GM15510 (cell line): ENCODE measurements around the gene TULP4.

Source experiments
- POLR2A ChIP-seq: IDR thresholded peaks from 3 replicates; pipeline ENCODE4 v1.6.1; 2011; ENCODE audit warnings: borderline replicate concordance; ENCODE audit not compliant: insufficient read length; ENCODE audit errors: extremely low read depth

The TULP4 gene

GRCh38 chr6:158452191-158452590 lies 139.9 kb downstream of the TULP4 start:
- no peak for TF ChIP-seq POLR2A

- TF ChIP-seq POLR2A: no peak
These were observed 144.9 kb downstream of the TULP4 start for GRCh38 chr6:158457131-158457530.

GRCh38 chr6:158457616-158458278 lies 145.5 kb downstream of the TULP4 start:
- TF ChIP-seq POLR2A: no peak

- TF ChIP-seq POLR2A: no peak
These were observed 147.5 kb downstream of the TULP4 start for GRCh38 chr6:158459726-158460125.

GRCh38 chr6:158460602-158461169 lies 148.4 kb downstream of the TULP4 start:
- TF ChIP-seq POLR2A: no peak

- TF ChIP-seq POLR2A: no peak
These were observed 149.7 kb downstream of the TULP4 start for GRCh38 chr6:158461954-158462353.

GRCh38 chr6:158464483-158464882 lies 152.2 kb downstream of the TULP4 start:
- no peak for TF ChIP-seq POLR2A

GRCh38 chr6:158465257-158465656 lies 153.0 kb downstream of the TULP4 start:
- TF ChIP-seq POLR2A: no peak

GRCh38 chr6:158465747-158466146 lies 153.5 kb downstream of the TULP4 start:
- no peak for TF ChIP-seq POLR2A

GRCh38 chr6:158467923-158468322 lies 155.7 kb downstream of the TULP4 start:
- no peak for TF ChIP-seq POLR2A

GRCh38 chr6:158468666-158469065 lies 156.4 kb downstream of the TULP4 start:
- TF ChIP-seq POLR2A: no peak

GRCh38 chr6:158471339-158471738 lies 159.1 kb downstream of the TULP4 start:
- TF ChIP-seq POLR2A: no peak

- TF ChIP-seq POLR2A: no peak
These were observed 160.2 kb downstream of the TULP4 start for GRCh38 chr6:158472447-158472846.

- TF ChIP-seq POLR2A: no peak
These were observed 162.7 kb downstream of the TULP4 start for GRCh38 chr6:158474961-158475343.

GRCh38 chr6:158475344-158476302 lies 163.4 kb downstream of the TULP4 start:
- TF ChIP-seq POLR2A: no peak
